Measurements from ENCODE around the gene ELOVL7. TPM values are rescaled to one million over a fixed set of nuclear protein-coding genes. Genes with fewer than 3 reads are reported as not detected.

The ELOVL7 gene
- total and polyA plus RNA-seq, 2 of the 8 experiments (the other 6 are each of a cell fraction or from before 2014, with no cell fraction given) = 3.1 to 5.1 TPM

- H3K79me1 ChIP-seq (ENCODE audit: low read depth, low read length) = no peaks in the 10 kb centered on the region
- 75% methylated on average over 1 of the region's 1 CpG; no CpG with 5 or more reads in 1 of the 2 experiments for WGBS, 2 experiments (ENCODE audit: extremely low coverage in 1 of 2, insufficient coverage in 1 of 2, insufficient read length in 1 of 2, insufficient replicate concordance in 2 of 2, low coverage in 1 of 2, low lambda C conversion rate in 2 of 2, missing lambda C conversion rate in 1 of 2)
- no peak for TF ChIP-seq RXRA (IDR thresholded peaks at IDR 0.05; ENCODE audit: insufficient read depth, low read depth, low read length)
- TF ChIP-seq POLR2AphosphoS5 (IDR thresholded peaks at IDR 0.05; ENCODE audit: low read depth, low read length) = no peak
- TF ChIP-seq CHD2 (IDR thresholded peaks at IDR 0.05; ENCODE audit: low read length) = no peak
- no peak for TF ChIP-seq CBX8 (IDR thresholded peaks at IDR 0.05; ENCODE audit: borderline replicate concordance, low read depth, low read length)
- no peak for TF ChIP-seq SRF (IDR thresholded peaks at IDR 0.05; ENCODE audit: low read depth, low read length)
- no peak for TF ChIP-seq TAF7 (optimal IDR thresholded peaks at IDR 0.05; ENCODE audit: borderline replicate concordance, low read depth, low read length)
Measured at GRCh38 chr5:60802986-60803385, 41.1 kb downstream of the ELOVL7 start.

More at GRCh38 chr5:60802986-60803385, 41.1 kb downstream of the ELOVL7 start:
- Histone ChIP-seq H3K4ac (replicated peaks; ENCODE audit: insufficient read length, low read depth, low read length) (no peak overlapping the region), H3K4me2 (ENCODE audit: insufficient read depth in 1 of 2, low read depth in 2 of 2, low read length in 2 of 2) (no peak overlapping the region), H2AK5ac (ENCODE audit: low read depth, low read length) (no peak overlapping the region), H4K20me1 (replicated peaks in 1 of 2; ENCODE audit: control insufficient read depth in 1 of 2, insufficient read depth in 2 of 2, low read length in 2 of 2) (no peaks in the 10 kb centered on the region), H2BK15ac (ENCODE audit: low read length) (no peak overlapping the region), H3K14ac (ENCODE audit: insufficient read length) (no peak overlapping the region), H4K8ac (ENCODE audit: extremely low read depth, insufficient read depth, low read length) (no peak overlapping the region), H2BK5ac (ENCODE audit: low read depth, low read length) (no peak overlapping the region), H3K9ac (replicated peaks in 1 of 4; ENCODE audit: extremely low read depth in 1 of 4, low read depth in 3 of 4, low read length in 3 of 4) (no peak overlapping the region; a peak in 1 of 7 replicates), H3K27ac (ENCODE audit: low read depth, low read length) (no peak overlapping the region), H3K79me2 (ENCODE audit: control insufficient read depth in 1 of 2, insufficient read depth in 2 of 2, low read length in 2 of 2) (no peaks in the 10 kb centered on the region), H3K23ac (ENCODE audit: insufficient read length) (no peak overlapping the region), H3K9me3 (ENCODE audit: insufficient read depth in 2 of 2, low read depth in 1 of 2, low read length in 1 of 2) (no peaks in the 10 kb centered on the region), H2AFZ (ENCODE audit: low read length) (no peak overlapping the region), H3K56ac (replicated peaks; ENCODE audit: insufficient read length, low read depth, low read length) (no peak overlapping the region), H3K27me3 (replicated peaks in 1 of 4; ENCODE audit: control insufficient read depth in 3 of 4, extremely low read depth in 1 of 4, insufficient read depth in 3 of 4, low read length in 3 of 4) (no peaks in the 10 kb centered on the region), H3K4me3 (ENCODE audit: extremely low read depth in 1 of 4, insufficient read depth in 2 of 4, low read depth in 3 of 4, low read length in 4 of 4) (no peak overlapping the region), H4K91ac (replicated peaks; ENCODE audit: insufficient read length, low read length) (no peak overlapping the region), H4K5ac (ENCODE audit: insufficient read length, low read depth, low read length) (no peak overlapping the region), H2BK120ac (replicated peaks; ENCODE audit: low read depth, low read length) (no peak overlapping the region), H2BK12ac (ENCODE audit: low read depth, low read length) (no peak overlapping the region), H3K23me2 (ENCODE audit: low read depth, low read length) (no peaks in the 10 kb centered on the region), H3K18ac (ENCODE audit: extremely low read depth, low read length) (no peak overlapping the region), H3K4me1 (replicated peaks in 1 of 4; ENCODE audit: control insufficient read depth in 3 of 4, insufficient read depth in 4 of 4, low read length in 3 of 4) (peaks cover 0 to 7% (median 3%) of the 10 kb centered on the region in 4 experiments; a peak in 3 of 7 replicates), H3K36me3 (ENCODE audit: control insufficient read depth in 2 of 4, insufficient read depth in 4 of 4, low read length in 3 of 4) (no peaks in the 10 kb centered on the region), H2BK20ac (ENCODE audit: low read length) (no peak overlapping the region)
- peak; percentile 28 for FAIRE-seq
- ChIA-PET POLR2A (ENCODE audit: partially characterized antibody) (no interaction called here), CTCF (ENCODE audit: partially characterized antibody) (no interaction called here)
- no peak for DNase-seq (ENCODE audit: low read depth in 1 of 2, low spot score in 2 of 2)
